Prostate gland (tissue), 2 donors: ENCODE measurements around the gene DCDC1.

Experiments
- POLR2A ChIP-seq: fragments of 450-650 bp; IDR thresholded peaks from one replicate; pipeline ENCODE4 v1.6.1; 2016; ENCODE audit warnings: antibody characterized with exemption, mild to moderate bottlenecking
- POLR2AphosphoS5 ChIP-seq: sonication (generic); formaldehyde crosslinking; IDR thresholded peaks from one replicate; pipeline ENCODE4 v1.6.1; 2017; ENCODE audit warnings: antibody characterized with exemption
- TF ChIP-seq, protein P1 (sequence below), 4 experiments: fragments of 200-600 bp in 2 of 4; fragments of 450-650 bp in 2 of 4; sonication (generic) in 2 of 4; IDR thresholded peaks; 1 replicate in 3 of 4; 2 replicates in 1 of 4; pipeline ENCODE4 v1.5.1; 2016 to 2019; ENCODE audit warnings: antibody characterized with exemption in 4 of 4, mild to moderate bottlenecking in 2 of 4, moderate library complexity in 2 of 4

DNA sequence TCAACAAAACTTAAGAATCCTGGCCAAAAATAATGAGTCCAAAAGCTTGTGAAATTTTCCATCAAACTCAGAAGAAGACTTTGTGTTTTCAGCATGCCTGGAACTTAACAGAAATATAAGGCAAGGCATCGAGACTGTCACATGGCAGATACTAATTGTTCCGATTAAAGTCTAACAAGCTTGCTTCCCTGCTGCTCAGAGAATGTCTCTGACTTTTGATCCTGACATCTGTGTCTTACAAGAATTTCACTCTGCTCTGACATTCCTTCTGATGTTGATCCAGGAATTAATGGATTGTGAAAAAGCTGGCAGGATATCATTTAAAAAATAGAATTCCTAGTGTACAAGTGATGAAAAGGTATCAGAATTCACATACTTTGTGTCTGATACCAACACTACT is 170.2 kb downstream of the DCDC1 start:
- TF ChIP-seq POLR2A (no peak), POLR2AphosphoS5 (no peak)
- TF ChIP-seq, protein P1, sequence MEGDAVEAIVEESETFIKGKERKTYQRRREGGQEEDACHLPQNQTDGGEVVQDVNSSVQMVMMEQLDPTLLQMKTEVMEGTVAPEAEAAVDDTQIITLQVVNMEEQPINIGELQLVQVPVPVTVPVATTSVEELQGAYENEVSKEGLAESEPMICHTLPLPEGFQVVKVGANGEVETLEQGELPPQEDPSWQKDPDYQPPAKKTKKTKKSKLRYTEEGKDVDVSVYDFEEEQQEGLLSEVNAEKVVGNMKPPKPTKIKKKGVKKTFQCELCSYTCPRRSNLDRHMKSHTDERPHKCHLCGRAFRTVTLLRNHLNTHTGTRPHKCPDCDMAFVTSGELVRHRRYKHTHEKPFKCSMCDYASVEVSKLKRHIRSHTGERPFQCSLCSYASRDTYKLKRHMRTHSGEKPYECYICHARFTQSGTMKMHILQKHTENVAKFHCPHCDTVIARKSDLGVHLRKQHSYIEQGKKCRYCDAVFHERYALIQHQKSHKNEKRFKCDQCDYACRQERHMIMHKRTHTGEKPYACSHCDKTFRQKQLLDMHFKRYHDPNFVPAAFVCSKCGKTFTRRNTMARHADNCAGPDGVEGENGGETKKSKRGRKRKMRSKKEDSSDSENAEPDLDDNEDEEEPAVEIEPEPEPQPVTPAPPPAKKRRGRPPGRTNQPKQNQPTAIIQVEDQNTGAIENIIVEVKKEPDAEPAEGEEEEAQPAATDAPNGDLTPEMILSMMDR (IDR thresholded peaks at IDR 0.05), result no peak
